ENCODE measurements around the gene MCUB.

MCUB gene

GRCh38 chr4:109627361-109627760 lies 67.3 kb downstream of the MCUB start:
- no peak for DNase-seq

- DNase-seq: no peak
Observed at GRCh38 chr4:109629775-109630174, 69.7 kb downstream of the MCUB start.

GRCh38 chr4:109631532-109632108 lies 71.6 kb downstream of the MCUB start:
- no peak for DNase-seq

- no peak for DNase-seq
Observed at GRCh38 chr4:109640644-109641043, 80.6 kb downstream of the MCUB start.

GRCh38 chr4:109645874-109646710 lies 86.0 kb downstream of the MCUB start:
- no peak for DNase-seq

GRCh38 chr4:109648266-109648996 lies 88.4 kb downstream of the MCUB start:
- DNase-seq: no peak

- no peak for DNase-seq
Observed at GRCh38 chr4:109648997-109649575, 89.0 kb downstream of the MCUB start.

GRCh38 chr4:109649872-109650271 lies 89.8 kb downstream of the MCUB start:
- no peak for DNase-seq

- DNase-seq: no peak
Observed at GRCh38 chr4:109655396-109655795, 95.3 kb downstream of the MCUB start.

- DNase-seq: no peak
Observed at GRCh38 chr4:109657854-109658418, 97.9 kb downstream of the MCUB start.

- DNase-seq: peak in 2 of 56 donors; percentile 4 to 11
Observed at GRCh38 chr4:109658871-109659410, 98.9 kb downstream of the MCUB start.

- DNase-seq: no peak
Observed at GRCh38 chr4:109662116-109662515, 102.1 kb downstream of the MCUB start.

- peak in 9 of 56 donors; percentile 1 to 29 (median 7) for DNase-seq
Observed at GRCh38 chr4:109662771-109663170, 102.7 kb downstream of the MCUB start.

GRCh38 chr4:109665783-109666485 lies 105.9 kb downstream of the MCUB start:
- DNase-seq: no peak

- no peak for DNase-seq
Observed at GRCh38 chr4:109671350-109671749, 111.3 kb downstream of the MCUB start.

- no peak for DNase-seq
Observed at GRCh38 chr4:109672169-109672930, 112.3 kb downstream of the MCUB start.

GRCh38 chr4:109673303-109673702 lies 113.3 kb downstream of the MCUB start:
- DNase-seq: no peak

GRCh38 chr4:109675181-109675580 lies 115.1 kb downstream of the MCUB start:
- no peak for DNase-seq

- DNase-seq: no peak
Observed at GRCh38 chr4:109675843-109676242, 115.8 kb downstream of the MCUB start.

- no peak for DNase-seq
Observed at GRCh38 chr4:109676886-109677285, 116.8 kb downstream of the MCUB start.

Measured in nucleus accumbens (tissue), 56 donors.